Fibroblast of the conjunctiva (primary cell): Measurements from ENCODE around the gene CFAP251.
"Not testable (repeated sequence)": the region's sequence is repeated elsewhere in the genome, so short reads cannot be mapped to it uniquely, and the experiment has no call there.

ENCODE experiments used
- DNase-seq: peaks from one replicate; pipeline ENCODE4 v3.0.0-alpha.2; 2010; ENCODE audit warnings: low read depth

CFAP251 gene

GRCh38 chr12:121917950-121918678 is at the start of gene CFAP251:
Gene CFAP251, plus strand, starts transcription at chr12:121918592. Its CDS starts 2,714 bp downstream, at chr12:121921306.
- no peak for DNase-seq

- not testable (repeated sequence) for DNase-seq
Observed at GRCh38 chr12:121869229-121869628, 49.2 kb upstream of the CFAP251 start.

DNA sequence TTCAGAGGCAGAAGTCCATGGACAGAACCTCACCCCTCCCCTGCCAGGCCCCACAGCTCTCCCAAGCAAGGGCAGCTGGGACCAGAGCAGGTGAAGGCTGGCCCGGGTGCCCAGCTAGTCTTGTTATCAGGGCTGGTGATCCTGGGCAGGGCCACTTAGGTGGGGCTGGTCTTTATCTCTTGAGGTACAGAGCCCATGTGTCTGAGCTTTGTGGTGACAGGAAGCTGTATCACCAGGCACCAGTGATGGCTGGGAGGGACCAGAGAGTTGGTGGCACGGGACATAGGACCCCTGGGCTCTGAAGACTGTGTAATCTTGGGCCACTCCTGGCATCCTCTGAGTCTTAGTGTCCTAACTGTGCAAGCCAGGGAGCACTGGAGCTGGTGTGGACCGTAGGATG is 46.9 kb upstream of the CFAP251 start:
- DNase-seq: no peak

- peak; percentile 93 for DNase-seq
Observed at GRCh38 chr12:121872546-121873215, 45.7 kb upstream of the CFAP251 start.

DNA sequence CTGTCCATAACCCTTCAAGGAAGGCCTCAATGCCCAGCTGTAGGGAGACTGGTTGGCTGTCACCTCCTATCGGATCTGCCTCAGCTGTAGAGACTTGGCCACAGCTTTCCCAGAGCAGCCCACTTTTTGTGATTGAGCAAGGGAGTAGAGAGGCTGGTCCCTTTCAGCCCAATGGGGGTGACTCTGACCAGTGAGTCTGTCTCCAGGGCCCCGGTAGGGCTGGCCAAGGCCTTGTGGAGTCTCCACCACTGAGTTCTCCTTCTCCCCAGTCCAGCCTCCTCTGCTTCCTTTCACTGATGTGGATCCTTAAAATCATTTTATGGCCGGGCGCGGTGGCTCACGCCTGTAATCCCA is 45.2 kb upstream of the CFAP251 start:
- DNase-seq: no peak

DNA sequence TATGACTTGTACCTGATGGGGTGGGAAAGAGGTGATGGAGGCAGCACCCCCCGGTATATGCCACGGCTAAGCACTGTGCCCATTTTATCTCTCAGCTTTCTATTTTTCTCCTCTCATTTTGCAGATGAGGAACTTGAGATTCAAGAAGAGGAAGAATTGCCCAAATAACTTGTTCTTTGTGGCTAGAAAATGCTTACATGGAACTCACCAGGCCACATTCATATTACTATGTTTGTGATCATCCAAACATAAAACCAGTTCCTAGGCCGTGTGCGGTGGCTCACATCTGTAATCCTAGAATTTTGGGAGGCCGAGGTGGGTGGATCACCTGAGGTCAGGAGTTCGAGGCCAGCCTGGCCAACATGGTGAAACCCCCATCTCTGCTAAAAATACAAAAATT is 44.3 kb upstream of the CFAP251 start:
- no peak for DNase-seq

- no peak for DNase-seq
Observed at GRCh38 chr12:121875582-121875981, 42.8 kb upstream of the CFAP251 start.

GRCh38 chr12:121876080-121876447 is 42.3 kb upstream of the CFAP251 start:
- not testable (repeated sequence) for DNase-seq

- DNase-seq: no peak
Observed at GRCh38 chr12:121883315-121883660, 35.1 kb upstream of the CFAP251 start.

DNA sequence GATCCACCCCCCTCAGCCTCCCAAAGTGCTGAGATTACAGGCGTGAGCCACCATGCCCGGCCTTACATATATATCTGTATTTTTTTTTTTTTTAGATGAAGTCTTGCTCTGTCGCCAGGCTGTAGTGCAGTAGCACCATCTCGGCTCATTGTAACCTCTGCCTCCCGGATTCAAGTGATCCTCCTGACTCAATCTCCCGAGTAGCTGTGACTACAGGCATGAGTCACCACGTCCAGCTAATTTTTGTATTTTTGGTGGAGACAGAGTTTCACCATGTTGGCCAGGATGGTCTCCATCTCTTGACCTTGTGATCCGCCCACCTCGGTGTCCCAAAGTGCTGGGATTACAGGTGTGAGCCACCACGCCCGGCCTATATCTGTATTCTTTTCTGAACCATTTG is 33.3 kb upstream of the CFAP251 start:
- not testable (repeated sequence) for DNase-seq

GRCh38 chr12:121888083-121888477 is 30.3 kb upstream of the CFAP251 start:
- no peak for DNase-seq

DNA sequence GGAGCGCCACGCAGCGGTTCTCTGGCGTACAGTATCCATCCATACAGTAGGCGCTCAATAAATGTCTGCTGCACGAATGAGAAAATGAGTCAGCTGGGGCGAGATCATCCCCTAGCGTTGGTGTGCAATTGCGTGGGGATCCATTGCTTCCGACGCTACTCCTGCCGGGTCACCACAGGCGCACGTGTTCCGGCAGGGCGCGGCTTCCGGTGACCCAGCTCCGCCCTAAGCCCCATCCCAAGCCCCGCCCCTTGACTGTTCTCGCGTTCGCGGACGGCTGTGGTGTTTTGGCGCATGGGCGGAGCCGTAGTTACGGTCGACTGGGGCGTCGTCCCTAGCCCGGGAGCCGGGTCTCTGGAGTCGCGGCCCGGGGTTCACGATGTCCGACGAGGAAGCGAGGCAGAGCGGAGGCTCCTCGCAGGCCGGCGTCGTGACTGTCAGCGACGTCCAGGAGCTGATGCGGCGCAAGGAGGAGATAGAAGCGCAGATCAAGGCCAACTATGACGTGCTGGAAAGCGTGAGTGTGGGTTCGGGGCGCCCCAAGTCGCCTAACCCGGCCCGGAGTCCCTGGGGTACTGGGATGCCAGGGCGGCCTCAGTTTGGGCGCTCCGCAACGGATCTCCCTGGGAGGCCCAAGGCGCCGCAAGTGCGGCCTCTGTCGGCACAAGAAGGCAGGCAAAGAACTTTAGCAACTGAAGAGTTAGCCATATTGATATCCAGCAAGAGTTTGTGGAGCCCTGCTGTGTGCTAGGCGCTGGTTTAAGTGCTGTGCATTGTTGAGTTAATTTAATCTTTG is 29.7 kb upstream of the CFAP251 start, which contains the start of gene PSMD9:
Gene PSMD9, plus strand, starts transcription at position 313 of the 796 bp plus-strand sequence. Its CDS starts 67 bp downstream, at position 380.
- DNase-seq: peak; percentile 97

GRCh38 chr12:121889274-121889624 is 29.1 kb upstream of the CFAP251 start:
- DNase-seq: no peak

DNA sequence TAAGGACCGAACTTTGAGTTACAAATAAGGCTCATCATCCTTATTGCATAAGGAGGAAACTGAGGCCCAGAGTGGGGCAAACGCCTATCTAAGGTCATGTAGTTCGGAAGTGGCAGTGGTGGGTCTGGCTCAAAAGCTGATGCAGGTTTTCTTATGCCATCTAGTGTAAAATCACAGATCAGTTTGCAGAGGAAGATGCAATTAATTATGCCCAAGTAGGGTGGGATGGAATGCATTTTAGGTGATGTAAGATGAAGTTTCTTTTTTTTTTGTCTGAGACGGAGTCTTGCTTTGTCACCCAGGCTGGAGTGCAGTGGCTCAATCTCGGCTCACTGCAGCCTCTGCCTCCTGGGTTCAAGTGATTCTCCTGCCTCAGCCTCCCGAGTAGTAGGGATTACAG is 28.7 kb upstream of the CFAP251 start:
- DNase-seq: not testable (repeated sequence)

- DNase-seq: no peak
Observed at GRCh38 chr12:121892673-121893561, 25.5 kb upstream of the CFAP251 start.

GRCh38 chr12:121893961-121894460 is 24.4 kb upstream of the CFAP251 start:
- DNase-seq: no peak

DNA sequence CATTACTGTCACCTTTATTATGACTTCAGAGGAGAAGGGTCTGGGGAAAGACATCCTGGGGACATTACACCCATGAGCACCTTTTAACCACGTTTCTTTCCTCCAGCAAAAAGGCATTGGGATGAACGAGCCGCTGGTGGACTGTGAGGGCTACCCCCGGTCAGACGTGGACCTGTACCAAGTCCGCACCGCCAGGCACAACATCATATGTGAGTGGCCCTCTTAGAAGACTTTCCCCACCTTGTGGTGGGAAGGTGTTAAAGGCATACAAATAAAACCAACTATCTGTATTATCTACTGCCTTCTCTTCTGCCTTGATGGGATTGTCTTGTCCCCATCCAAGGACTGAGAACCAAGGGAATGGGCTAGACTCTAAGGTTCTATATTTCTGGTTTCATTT is 23.8 kb upstream of the CFAP251 start:
- DNase-seq: no peak

GRCh38 chr12:121898287-121898686 is 20.1 kb upstream of the CFAP251 start:
- DNase-seq: no peak

- DNase-seq: no peak
Observed at GRCh38 chr12:121899590-121899989, 18.8 kb upstream of the CFAP251 start.

GRCh38 chr12:121903202-121903601 is 15.2 kb upstream of the CFAP251 start:
- no peak for DNase-seq

DNA sequence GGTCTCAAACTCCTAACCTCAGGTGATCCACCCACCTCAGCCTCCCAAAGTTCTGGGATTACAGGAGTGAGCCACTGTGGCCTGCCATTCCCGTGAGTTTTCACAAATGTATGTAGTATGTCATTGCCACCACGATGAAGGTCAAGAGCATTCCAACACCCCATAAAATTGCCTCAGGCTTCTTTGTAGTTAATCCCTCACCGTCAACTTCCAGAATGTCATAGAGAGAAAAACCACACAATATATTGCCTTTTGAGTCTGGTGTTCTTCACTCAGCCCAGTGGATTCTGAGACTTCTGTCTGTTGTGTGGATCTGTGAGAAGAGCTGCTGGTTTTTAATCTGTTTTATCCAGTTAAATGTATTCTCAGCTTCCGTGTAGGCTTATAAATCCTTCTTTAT is 12.6 kb upstream of the CFAP251 start:
- no peak for DNase-seq

- DNase-seq: no peak
Observed at GRCh38 chr12:121908702-121909101, 9.7 kb upstream of the CFAP251 start.
